Cardiac muscle cell (in vitro differentiated cells and primary cell): ENCODE data around the gene CD69. TPM values are rescaled to one million over a fixed set of nuclear protein-coding genes. Genes with fewer than 3 reads are reported as not detected.

ENCODE experiments used
- DNase-seq, 2 donors: peaks; one replicate each; pipeline versions ENCODE4 v3.0.0 to v3.0.0-alpha.2; 2010 to 2017; ENCODE audit warnings: low read depth in 1 of 2, low spot score in 1 of 2
- H3K27ac ChIP-seq: fragments of 200-600 bp; sonication (generic); 2 replicates; pipeline ENCODE4 v1.5.1; 2016
- H3K27me3 ChIP-seq: fragments of 200-600 bp; sonication (generic); 2 replicates; pipeline ENCODE4 v1.6.0; 2016; ENCODE audit warnings: control low read depth
- H3K36me3 ChIP-seq: fragments of 200-600 bp; sonication (generic); 2 replicates; pipeline ENCODE4 v1.5.1; 2016; ENCODE audit warnings: control low read depth
- H3K4me1 ChIP-seq: fragments of 200-600 bp; sonication (generic); 2 replicates; pipeline ENCODE4 v1.8.1; 2017; ENCODE audit warnings: low read depth, mild to moderate bottlenecking, mixed run types
- H3K4me3 ChIP-seq: fragments of 200-600 bp; sonication (generic); 2 replicates; pipeline ENCODE4 v1.5.1; 2016; ENCODE audit warnings: mild to moderate bottlenecking
- H3K9me3 ChIP-seq: fragments of 200-600 bp; sonication (generic); 2 replicates; pipeline ENCODE4 v1.5.1; 2017; ENCODE audit warnings: low read depth, mild to moderate bottlenecking, control low read depth
- polyA plus RNA-seq: library from polyadenylated mRNA; unstranded; fragments of >200 nt; fragmentation: Nextera tagmentation; extraction: Ambion mirVana; gene quantifications from 2 replicates; pipeline ENCODE4 v1.2.1, GENCODE V29; 2016
- total RNA-seq: library from RNA; depleted of rRNA; stranded (reverse); fragments of >200 nt; gene quantifications from 2 replicates; pipeline ENCODE4 v1.2.3, GENCODE V29; 2016
- TF ChIP-seq, protein P1 (sequence below): IDR thresholded peaks from 2 replicates; pipeline ENCODE4 v1.5.1; 2012; ENCODE audit warnings: low read depth, mild to moderate bottlenecking, low read length

The CD69 gene
- total and polyA plus RNA-seq, 2 experiments from 2014 or later: not detected

DNA sequence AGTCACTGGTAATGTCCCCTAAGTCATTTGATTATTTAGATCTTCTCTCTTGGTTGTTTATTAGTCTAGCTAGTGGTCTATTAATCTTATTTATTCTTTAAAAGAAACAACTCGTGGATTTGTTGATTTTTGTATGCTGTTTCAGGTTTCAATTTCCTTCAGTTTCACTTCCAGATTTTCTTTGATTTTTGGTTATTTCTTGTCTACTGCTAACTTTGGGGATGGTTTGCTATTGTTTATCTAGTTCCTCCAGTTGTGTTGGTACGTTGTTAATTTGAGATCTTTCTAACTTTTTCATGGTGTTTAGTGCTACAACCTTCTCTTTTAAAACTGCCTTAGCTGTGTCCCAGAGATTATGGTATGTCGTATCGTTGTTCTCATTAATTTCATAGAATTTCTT is 18.5 kb upstream of the CD69 start:
- no peak overlapping the region for H3K4me3 ChIP-seq
- TF ChIP-seq, protein P1, sequence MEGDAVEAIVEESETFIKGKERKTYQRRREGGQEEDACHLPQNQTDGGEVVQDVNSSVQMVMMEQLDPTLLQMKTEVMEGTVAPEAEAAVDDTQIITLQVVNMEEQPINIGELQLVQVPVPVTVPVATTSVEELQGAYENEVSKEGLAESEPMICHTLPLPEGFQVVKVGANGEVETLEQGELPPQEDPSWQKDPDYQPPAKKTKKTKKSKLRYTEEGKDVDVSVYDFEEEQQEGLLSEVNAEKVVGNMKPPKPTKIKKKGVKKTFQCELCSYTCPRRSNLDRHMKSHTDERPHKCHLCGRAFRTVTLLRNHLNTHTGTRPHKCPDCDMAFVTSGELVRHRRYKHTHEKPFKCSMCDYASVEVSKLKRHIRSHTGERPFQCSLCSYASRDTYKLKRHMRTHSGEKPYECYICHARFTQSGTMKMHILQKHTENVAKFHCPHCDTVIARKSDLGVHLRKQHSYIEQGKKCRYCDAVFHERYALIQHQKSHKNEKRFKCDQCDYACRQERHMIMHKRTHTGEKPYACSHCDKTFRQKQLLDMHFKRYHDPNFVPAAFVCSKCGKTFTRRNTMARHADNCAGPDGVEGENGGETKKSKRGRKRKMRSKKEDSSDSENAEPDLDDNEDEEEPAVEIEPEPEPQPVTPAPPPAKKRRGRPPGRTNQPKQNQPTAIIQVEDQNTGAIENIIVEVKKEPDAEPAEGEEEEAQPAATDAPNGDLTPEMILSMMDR: no peak
- no peaks in the 10 kb centered on the region for H3K36me3 ChIP-seq
- H3K4me1 ChIP-seq: no peaks in the 10 kb centered on the region
- H3K9me3 ChIP-seq: no peaks in the 10 kb centered on the region
- H3K27ac ChIP-seq: no peak overlapping the region
- DNase-seq: no peak
- H3K27me3 ChIP-seq: no peaks in the 10 kb centered on the region

DNA sequence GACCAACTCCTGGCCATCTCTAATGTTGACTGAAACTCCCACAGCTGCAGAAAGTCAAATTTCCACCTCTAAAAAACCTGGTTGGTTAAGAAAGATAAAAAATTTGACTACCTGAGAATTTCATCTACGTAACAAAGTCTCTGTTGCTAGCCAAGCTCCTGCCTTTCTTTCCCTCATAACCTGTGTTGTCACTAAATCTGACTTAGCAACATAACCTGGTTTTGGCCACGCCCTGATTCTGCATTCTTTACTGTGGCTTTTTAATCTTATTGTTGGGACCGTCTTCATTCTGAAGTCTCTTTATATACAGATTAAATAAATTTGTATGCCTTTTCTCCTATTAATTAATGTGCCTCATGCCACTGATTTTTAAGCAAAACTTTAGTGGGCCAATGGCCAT is 16.1 kb upstream of the CD69 start:
- Histone ChIP-seq H3K27me3 (no peaks in the 10 kb centered on the region), H3K4me3 (no peak overlapping the region), H3K9me3 (no peaks in the 10 kb centered on the region), H3K36me3 (no peaks in the 10 kb centered on the region), H3K27ac (no peak overlapping the region), H3K4me1 (no peaks in the 10 kb centered on the region)
- no peak for DNase-seq
- TF ChIP-seq, protein P1: no peak

DNA sequence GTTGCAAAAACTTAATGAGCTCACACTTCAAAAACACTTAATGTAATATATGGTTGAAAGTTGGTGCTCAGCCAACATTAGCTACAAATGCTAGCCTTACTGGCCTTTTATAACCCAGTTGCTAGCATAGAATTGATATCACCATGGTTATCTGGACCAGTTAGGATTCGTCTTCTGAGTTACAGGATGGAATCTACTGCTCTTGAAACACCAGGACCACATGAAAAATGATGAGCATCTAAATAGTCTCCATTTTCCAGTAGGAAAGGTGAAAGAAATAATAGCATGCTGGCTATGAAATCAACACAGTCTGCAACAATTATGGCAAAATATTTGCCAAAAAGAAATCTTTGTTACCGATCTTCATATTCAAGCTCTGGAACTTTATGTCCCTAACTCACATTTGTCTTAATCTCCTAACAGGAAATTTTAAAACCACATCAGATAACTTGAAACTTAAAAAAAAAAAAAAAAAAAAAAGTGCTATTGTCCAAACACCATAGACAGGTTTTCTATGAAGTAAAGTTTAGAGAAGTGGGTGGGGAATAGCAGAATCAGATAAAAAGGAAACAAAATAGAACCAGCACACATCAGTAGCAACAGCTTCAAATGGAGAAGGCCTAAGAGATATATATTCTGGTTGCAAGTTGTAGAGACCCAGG is 12.6 kb upstream of the CD69 start:
- Histone ChIP-seq H3K27me3 (no peaks in the 10 kb centered on the region), H3K9me3 (no peaks in the 10 kb centered on the region), H3K27ac (no peak overlapping the region), H3K4me3 (no peak overlapping the region), H3K36me3 (no peaks in the 10 kb centered on the region), H3K4me1 (peaks cover 8% of the 10 kb centered on the region)
- TF ChIP-seq, protein P1: no peak
- no peak for DNase-seq

DNA sequence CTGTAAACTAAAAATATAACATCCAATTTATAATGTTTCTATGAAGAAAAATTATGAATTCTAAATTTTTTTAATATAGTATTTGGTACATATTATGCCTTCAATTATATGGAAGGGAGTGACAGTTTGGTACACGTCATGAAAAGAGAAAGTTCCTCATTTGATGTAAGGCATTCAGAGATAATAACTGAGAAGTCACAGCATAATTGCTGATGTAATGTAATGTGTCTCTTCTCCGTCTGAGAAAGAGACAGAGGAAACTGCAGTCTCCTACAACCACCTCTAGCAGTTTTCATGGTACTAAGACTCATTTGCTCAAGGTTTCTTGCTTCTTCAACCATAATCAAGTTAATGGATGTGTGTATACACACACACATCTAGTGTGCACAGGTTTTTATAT is 2.3 kb upstream of the CD69 start:
- no peaks in the 10 kb centered on the region for H3K27me3 ChIP-seq
- no peak for DNase-seq
- H3K9me3 ChIP-seq: no peaks in the 10 kb centered on the region
- no peaks in the 10 kb centered on the region for H3K36me3 ChIP-seq
- no peak overlapping the region for H3K27ac ChIP-seq
- H3K4me1 ChIP-seq: no peaks in the 10 kb centered on the region
- no peak overlapping the region for H3K4me3 ChIP-seq
- TF ChIP-seq, protein P1: no peak

DNA sequence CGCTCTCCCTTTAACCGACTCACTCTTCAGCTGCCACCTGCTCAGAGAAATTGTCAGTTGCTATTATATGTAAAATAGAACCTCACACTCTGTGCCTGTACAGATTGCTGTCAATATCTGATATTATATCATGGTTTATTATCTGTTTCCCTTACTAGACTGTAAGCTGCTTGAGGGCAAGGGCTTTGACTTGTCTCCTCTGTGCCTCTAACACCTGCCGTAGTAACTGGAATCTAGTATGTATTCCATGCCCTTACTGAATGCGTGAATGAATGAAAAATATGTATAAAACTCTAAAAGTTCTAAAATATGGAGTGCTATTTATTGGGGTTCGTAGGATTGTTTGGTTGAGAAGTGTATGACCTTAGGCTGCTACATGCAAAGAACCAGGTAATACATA is 1.7 kb upstream of the CD69 start:
- TF ChIP-seq, protein P1: no peak
- no peaks in the 10 kb centered on the region for H3K27me3 ChIP-seq
- H3K9me3 ChIP-seq: no peaks in the 10 kb centered on the region
- no peaks in the 10 kb centered on the region for H3K4me1 ChIP-seq
- DNase-seq: no peak
- no peak overlapping the region for H3K27ac ChIP-seq
- no peaks in the 10 kb centered on the region for H3K36me3 ChIP-seq
- H3K4me3 ChIP-seq: no peak overlapping the region
